ENCODE results near the gene ALDH18A1. TPM values are rescaled to one million over a fixed set of nuclear protein-coding genes. Genes with fewer than 3 reads are reported as not detected.
"Not testable (repeated sequence)": the region's sequence is repeated elsewhere in the genome, so short reads cannot be mapped to it uniquely, and the experiment has no call there.

The ALDH18A1 gene
- total RNA-seq, 2 donors from 2014 or later, result 38.9 to 46.4 TPM

GRCh38 chr10:95628786-95629185 lies 27.7 kb downstream of the ALDH18A1 start:
- 62 to 75% methylated on average over 1 of the region's 1 CpG for WGBS, 2 donors
- no peak for ATAC-seq
- TF ChIP-seq POLR2A (IDR thresholded peaks at IDR 0.05) (no peak), CTCF (IDR thresholded peaks at IDR 0.05) (no peak)
- Histone ChIP-seq H3K4me3 (no peak overlapping the region), H3K27ac (no peak overlapping the region), H3K9me3 (no peaks in the 10 kb centered on the region), H3K4me1 (no peaks in the 10 kb centered on the region), H3K36me3 (replicated peaks in 1 of 2; ENCODE audit: insufficient read depth in 1 of 2, low read depth in 2 of 2) (peaks cover 0 to 28% of the 10 kb centered on the region in 2 donors), H3K27me3 (no peaks in the 10 kb centered on the region)
- no peak for DNase-seq
- intact Hi-C loops (cut with DNase I), result no loop called here

DNA sequence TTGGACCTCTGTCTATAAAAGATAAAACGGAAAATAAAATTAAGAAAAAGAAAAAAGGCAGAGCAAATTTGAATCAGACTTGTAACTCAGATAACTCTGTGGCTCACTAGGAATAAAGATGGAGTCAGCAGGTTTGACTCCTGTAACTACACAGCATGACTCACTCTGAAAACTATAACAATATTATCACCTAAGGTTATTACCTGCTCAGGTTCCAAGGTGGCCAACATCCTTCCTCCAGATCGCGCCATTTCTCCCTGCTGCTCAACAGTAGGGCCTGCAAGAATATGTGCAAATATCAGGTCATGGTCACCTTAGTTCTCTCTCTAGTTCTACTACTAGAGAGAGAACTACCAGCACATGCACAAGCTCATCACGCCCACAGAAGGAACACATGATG lies 30.0 kb downstream of the ALDH18A1 start:
- Histone ChIP-seq H3K36me3 (replicated peaks in 1 of 2; ENCODE audit: insufficient read depth in 1 of 2, low read depth in 2 of 2) (peaks cover 0 to 17% of the 10 kb centered on the region in 2 donors), H3K4me1 (no peaks in the 10 kb centered on the region), H3K9me3 (no peaks in the 10 kb centered on the region), H3K27me3 (no peaks in the 10 kb centered on the region), H3K27ac (no peak overlapping the region), H3K4me3 (no peak overlapping the region)
- TF ChIP-seq CTCF (IDR thresholded peaks at IDR 0.05), result no peak
- no peak for TF ChIP-seq POLR2A (IDR thresholded peaks at IDR 0.05)
- intact Hi-C loops (cut with DNase I), result no loop called here
- no peak for DNase-seq
- ATAC-seq, result no peak
- WGBS, 2 donors, result 90 to 94% methylated on average over 4 of the region's 4 CpGs

- intact Hi-C loops (cut with DNase I); H3K9me3 ChIP-seq; H3K27me3 ChIP-seq; H3K27ac ChIP-seq; H3K4me1 ChIP-seq; H3K4me3 ChIP-seq; ATAC-seq; DNase-seq: not testable (repeated sequence)
- H3K36me3 ChIP-seq (replicated peaks in 1 of 2; ENCODE audit: insufficient read depth in 1 of 2, low read depth in 2 of 2), result peaks cover 36 to 41% of the 10 kb centered on the region in 2 donors
- 86 to 95% methylated on average over 5 of the region's 5 CpGs for WGBS, 2 donors
Measured at GRCh38 chr10:95620415-95620814, 36.1 kb downstream of the ALDH18A1 start.

DNA sequence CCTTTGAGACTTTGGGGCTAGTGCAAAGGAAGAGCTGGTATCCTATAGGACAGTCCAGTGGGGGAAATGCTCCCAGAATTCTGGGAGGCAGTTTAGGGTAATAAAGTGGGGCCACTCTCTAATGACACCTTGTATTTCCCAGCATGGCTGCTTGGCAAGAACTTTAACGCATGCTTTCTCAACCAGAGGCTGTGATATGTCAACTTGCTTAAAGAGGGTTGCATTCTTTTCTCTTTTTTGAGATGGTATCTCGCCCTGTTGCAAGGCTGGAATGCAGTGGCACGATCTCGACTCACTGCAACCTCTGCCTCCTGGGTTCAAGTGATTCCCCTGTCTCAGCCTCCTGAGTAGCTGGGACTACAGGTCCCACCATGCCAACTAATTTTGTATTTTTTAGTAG lies 38.4 kb downstream of the ALDH18A1 start:
- Histone ChIP-seq H3K27ac (no peak overlapping the region), H3K4me3 (no peak overlapping the region), H3K9me3 (no peaks in the 10 kb centered on the region), H3K36me3 (replicated peaks in 1 of 2; ENCODE audit: insufficient read depth in 1 of 2, low read depth in 2 of 2) (peaks cover 45 to 52% of the 10 kb centered on the region in 2 donors), H3K27me3 (no peaks in the 10 kb centered on the region), H3K4me1 (no peaks in the 10 kb centered on the region)
- TF ChIP-seq CTCF (IDR thresholded peaks at IDR 0.05), result no peak
- TF ChIP-seq POLR2A (IDR thresholded peaks at IDR 0.05), result no peak
- intact Hi-C loops (cut with DNase I), result no loop called here
- ATAC-seq, result no peak
- 91 to 94% methylated on average over 4 of the region's 4 CpGs for WGBS, 2 donors
- DNase-seq, result no peak

- no peak for TF ChIP-seq POLR2A (IDR thresholded peaks at IDR 0.05)
- ATAC-seq (no peak), DNase-seq (no peak)
- 76 to 84% methylated on average over 3 to 4 of the region's 4 CpGs for WGBS, 2 donors
- Histone ChIP-seq H3K4me3 (no peak overlapping the region), H3K9me3 (no peaks in the 10 kb centered on the region), H3K27me3 (no peaks in the 10 kb centered on the region), H3K4me1 (peaks cover 7% of the 10 kb centered on the region), H3K27ac (no peak overlapping the region), H3K36me3 (replicated peaks in 1 of 2; ENCODE audit: insufficient read depth in 1 of 2, low read depth in 2 of 2) (peaks cover 45 to 54% of the 10 kb centered on the region in 2 donors)
- intact Hi-C loops (cut with DNase I), result no loop called here
Measured at GRCh38 chr10:95616446-95616845, 40.1 kb downstream of the ALDH18A1 start.

DNA sequence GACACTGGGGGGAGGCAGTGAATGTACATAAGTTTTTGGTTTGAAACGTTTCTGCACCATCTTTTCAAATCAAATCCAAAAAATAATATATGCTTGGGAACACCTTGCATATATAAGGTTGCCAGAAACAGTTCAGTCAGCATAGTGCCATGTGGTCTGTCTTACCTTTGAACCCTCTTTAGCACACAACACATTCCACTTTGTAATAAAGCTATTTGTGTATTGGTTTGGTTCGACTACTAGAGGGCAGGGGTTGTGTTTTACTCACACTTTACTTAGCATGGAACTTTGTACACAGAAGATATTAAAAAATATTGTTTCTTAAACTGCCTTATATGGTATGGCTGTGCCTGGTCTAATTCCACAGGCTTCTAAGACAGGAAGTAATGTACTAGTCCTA lies 43.2 kb downstream of the ALDH18A1 start:
- ATAC-seq, result no peak
- no peak overlapping the region for H3K27ac ChIP-seq
- no peak overlapping the region for H3K4me3 ChIP-seq
- DNase-seq, result no peak
- WGBS, 2 donors, result 66 to 73% methylated on average over 2 of the region's 2 CpGs
- no peaks in the 10 kb centered on the region for H3K9me3 ChIP-seq
- H3K27me3 ChIP-seq, result no peaks in the 10 kb centered on the region
- peaks cover 7% of the 10 kb centered on the region for H3K4me1 ChIP-seq
- no peak for TF ChIP-seq POLR2A (IDR thresholded peaks at IDR 0.05)
- no peak for TF ChIP-seq CTCF (IDR thresholded peaks at IDR 0.05)
- intact Hi-C loops (cut with DNase I), result no loop called here
- peaks cover 47 to 60% of the 10 kb centered on the region in 2 donors for H3K36me3 ChIP-seq (replicated peaks in 1 of 2; ENCODE audit: insufficient read depth in 1 of 2, low read depth in 2 of 2)

Data from body of pancreas (tissue), 4 donors.